GM23338 (cell line): ENCODE results near the gene P2RY8. TPM values are rescaled to one million over a fixed set of nuclear protein-coding genes. Genes with fewer than 3 reads are reported as not detected.

ENCODE experiments used
- ATAC-seq: fragments of 200-7000 bp; cut with Tn5 transposase; 3 replicates; pipeline ENCODE4 v1.9.1; 2020
- DNase-seq: peaks from one replicate; pipeline ENCODE4 v3.0.0-alpha.2; 2015; ENCODE audit warnings: low spot score
- H2AFZ ChIP-seq: fragments of 200-600 bp; sonication (generic); 2 replicates; pipeline ENCODE4 v1.8.0; 2016; ENCODE audit warnings: antibody characterized with exemption, mild to moderate bottlenecking, moderate library complexity
- H3F3A ChIP-seq: fragments of 200-600 bp; sonication (generic); replicated peaks from 2 replicates; pipeline ENCODE4 v1.8.0; 2017; ENCODE audit warnings: antibody characterized with exemption, mixed run types, low read depth
- H3K27ac ChIP-seq: fragments of 200-600 bp; sonication (generic); 2 replicates; pipeline ENCODE4 v1.6.1; 2016; ENCODE audit warnings: low read depth
- H3K27me3 ChIP-seq: fragments of 200-600 bp; sonication (generic); 2 replicates; pipeline ENCODE4 v1.8.0; 2016; ENCODE audit warnings: mild to moderate bottlenecking, mixed run types, moderate library complexity; ENCODE audit not compliant: insufficient read depth
- H3K36me3 ChIP-seq: fragments of 200-600 bp; sonication (generic); 2 replicates; pipeline ENCODE4 v1.8.0; 2016; ENCODE audit warnings: mild to moderate bottlenecking; ENCODE audit not compliant: insufficient read depth
- H3K4me1 ChIP-seq: fragments of 200-600 bp; sonication (generic); 2 replicates; pipeline ENCODE4 v1.8.0; 2016; ENCODE audit warnings: mild to moderate bottlenecking, moderate library complexity; ENCODE audit not compliant: insufficient read depth
- H3K4me2 ChIP-seq: fragments of 200-600 bp; sonication (generic); 2 replicates; pipeline ENCODE4 v1.7.1; 2017; ENCODE audit warnings: mixed run types
- H3K4me3 ChIP-seq: fragments of 200-600 bp; sonication (generic); 2 replicates; pipeline ENCODE4 v1.6.1; 2016; ENCODE audit warnings: mixed run types
- H3K79me2 ChIP-seq: fragments of 200-600 bp; sonication (generic); replicated peaks from 2 replicates; pipeline ENCODE4 v1.8.0; 2017; ENCODE audit warnings: mild to moderate bottlenecking; ENCODE audit not compliant: insufficient read depth
- H3K9me2 ChIP-seq: fragments of 200-600 bp; sonication (generic); 2 replicates; pipeline ENCODE4 v1.8.0; 2017; ENCODE audit not compliant: insufficient read depth
- H4K20me1 ChIP-seq: fragments of 200-600 bp; sonication (generic); replicated peaks from 2 replicates; pipeline ENCODE4 v1.8.0; 2017; ENCODE audit warnings: mild to moderate bottlenecking; ENCODE audit not compliant: insufficient read depth
- H3K27ac Mint-ChIP-seq: 2 replicates; pipeline ENCODE4 v1.8.0; 2020; ENCODE audit warnings: inconsistent platforms, mild to moderate bottlenecking, moderate library complexity, mixed read lengths
- H3K27me3 Mint-ChIP-seq: 3 replicates; pipeline ENCODE4 v1.8.0; 2022; ENCODE audit warnings: low read depth, mild to moderate bottlenecking, moderate library complexity, mixed read lengths, inconsistent platforms; ENCODE audit not compliant: insufficient read depth, poor library complexity
- H3K36me3 Mint-ChIP-seq: 3 replicates; pipeline ENCODE4 v1.8.0; 2021; ENCODE audit warnings: low read depth, mild to moderate bottlenecking, inconsistent platforms, moderate library complexity, mixed read lengths
- H3K4me1 Mint-ChIP-seq: 3 replicates; pipeline ENCODE4 v1.8.0; 2020; ENCODE audit warnings: mild to moderate bottlenecking, inconsistent platforms, mixed read lengths
- H3K4me3 Mint-ChIP-seq: 3 replicates; pipeline ENCODE4 v1.8.0; 2021; ENCODE audit warnings: moderate library complexity, mild to moderate bottlenecking, inconsistent platforms, mixed read lengths
- H3K9me3 Mint-ChIP-seq: 3 replicates; pipeline ENCODE4 v1.8.0; 2020; ENCODE audit warnings: moderate library complexity, mild to moderate bottlenecking, inconsistent platforms, mixed read lengths
- CREB1 ChIP-seq: fragments of 250-450 bp; sonication (Bioruptor Pico); IDR thresholded peaks from 2 replicates; pipeline ENCODE4 v1.5.0; 2020; ENCODE audit warnings: low read depth, mild to moderate bottlenecking, moderate library complexity
- EZH2 ChIP-seq: fragments of 200-600 bp; sonication (generic); IDR thresholded peaks from one replicate; pipeline ENCODE4 v1.8.0; 2017; ENCODE audit warnings: antibody characterized with exemption, mild to moderate bottlenecking, low read depth; ENCODE audit not compliant: unreplicated experiment
- EZH2phosphoT487 ChIP-seq: fragments of 200-600 bp; sonication (generic); IDR thresholded peaks from one replicate; pipeline ENCODE4 v1.8.1; 2018; ENCODE audit warnings: antibody characterized with exemption; ENCODE audit not compliant: unreplicated experiment
- JUNB ChIP-seq: IDR thresholded peaks from one replicate; pipeline ENCODE4 v1.6.1; 2016; ENCODE audit warnings: antibody characterized with exemption; ENCODE audit not compliant: unreplicated experiment
- NANOG ChIP-seq: IDR thresholded peaks from 2 replicates; pipeline ENCODE4 v1.6.1; 2016; ENCODE audit warnings: antibody characterized with exemption, borderline replicate concordance
- REST ChIP-seq: IDR thresholded peaks from one replicate; pipeline ENCODE4 v1.6.1; 2018; ENCODE audit warnings: antibody characterized with exemption; ENCODE audit not compliant: unreplicated experiment
- STAT1 ChIP-seq: IDR thresholded peaks from one replicate; pipeline ENCODE4 v1.6.1; 2016; ENCODE audit warnings: antibody characterized with exemption; ENCODE audit not compliant: unreplicated experiment
- ZNF114 ChIP-seq: fragments of 250-450 bp; sonication (Bioruptor Pico); IDR thresholded peaks from 2 replicates; pipeline ENCODE4 v1.5.0; 2020; ENCODE audit warnings: mild to moderate bottlenecking, moderate library complexity
- ZNF331 ChIP-seq: fragments of 250-450 bp; sonication (Bioruptor Pico); IDR thresholded peaks from 2 replicates; pipeline ENCODE4 v1.5.0; 2020; ENCODE audit warnings: low read depth, mild to moderate bottlenecking, moderate library complexity
- ZNF462 ChIP-seq: fragments of 250-450 bp; sonication (Bioruptor Pico); IDR thresholded peaks from 2 replicates; pipeline ENCODE4 v1.5.0; 2020; ENCODE audit warnings: mild to moderate bottlenecking, moderate library complexity
- polyA plus RNA-seq: library from polyadenylated mRNA; unstranded; fragments of >200 nt; fragmentation: Nextera tagmentation; extraction: Ambion mirVana; gene quantifications from 2 replicates; pipeline ENCODE4 v1.2.1, GENCODE V29; 2016
- total RNA-seq: library from RNA; depleted of rRNA; stranded (reverse); fragments of >200 nt; shearing (Covaris generic); gene quantifications from 2 replicates; pipeline ENCODE4 v1.2.3, GENCODE V29; 2014
- TF ChIP-seq, protein P1 (sequence below): IDR thresholded peaks from 2 replicates; pipeline ENCODE4 v1.6.1; 2016; ENCODE audit warnings: antibody characterized with exemption
- TF ChIP-seq, protein P2 (sequence below), 2 experiments: fragments of 200-600 bp in 1 of 2; sonication (generic) in 1 of 2; conservative IDR thresholded peaks; 2 replicates each; pipeline versions ENCODE4 v1.5.1 to v1.6.1; 2016 to 2017; ENCODE audit warnings: antibody characterized with exemption in 2 of 2, low read depth in 2 of 2, mild to moderate bottlenecking in 2 of 2, moderate library complexity in 1 of 2

The P2RY8 gene
- total and polyA plus RNA-seq, 2 experiments from 2014 or later = 0.24 TPM; not detected in 1

DNA sequence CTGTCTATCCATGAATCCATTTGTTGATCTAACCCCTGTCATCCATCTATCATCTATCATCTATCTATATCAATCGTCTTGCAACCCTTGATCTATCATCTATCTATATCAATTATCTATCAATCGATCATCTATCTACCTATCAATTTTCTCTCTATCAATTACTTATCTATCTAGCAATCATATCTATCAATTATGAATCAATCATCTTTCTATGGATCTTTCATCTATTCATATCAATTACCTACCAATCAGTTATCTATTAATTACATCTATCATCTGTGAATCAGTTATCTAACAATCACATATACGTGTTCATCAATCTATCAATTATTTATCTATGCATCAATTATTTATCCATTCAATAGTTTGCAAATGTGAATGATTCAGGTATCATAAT lies 59.8 kb downstream of the P2RY8 start (continued):
- TF ChIP-seq EZH2phosphoT487 (no peak), JUNB (no peak)
- TF ChIP-seq, protein P1, sequence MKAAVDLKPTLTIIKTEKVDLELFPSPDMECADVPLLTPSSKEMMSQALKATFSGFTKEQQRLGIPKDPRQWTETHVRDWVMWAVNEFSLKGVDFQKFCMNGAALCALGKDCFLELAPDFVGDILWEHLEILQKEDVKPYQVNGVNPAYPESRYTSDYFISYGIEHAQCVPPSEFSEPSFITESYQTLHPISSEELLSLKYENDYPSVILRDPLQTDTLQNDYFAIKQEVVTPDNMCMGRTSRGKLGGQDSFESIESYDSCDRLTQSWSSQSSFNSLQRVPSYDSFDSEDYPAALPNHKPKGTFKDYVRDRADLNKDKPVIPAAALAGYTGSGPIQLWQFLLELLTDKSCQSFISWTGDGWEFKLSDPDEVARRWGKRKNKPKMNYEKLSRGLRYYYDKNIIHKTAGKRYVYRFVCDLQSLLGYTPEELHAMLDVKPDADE = no peak

GRCh38 chrX:1476682-1477081 lies 60.3 kb downstream of the P2RY8 start:
- Mint-ChIP-seq H3K27ac (no peak overlapping the region), H3K36me3 (peaks cover 31% of the 10 kb centered on the region), H3K4me1 (peaks cover 2% of the 10 kb centered on the region; the same call in 2 of the 3 replicates), H3K27me3 (peaks cover 9% of the 10 kb centered on the region), H3K9me3 (peaks cover 87% of the 10 kb centered on the region), H3K4me3 (no peak overlapping the region)
- Histone ChIP-seq H4K20me1 (no peaks in the 10 kb centered on the region), H3F3A (0 out of 2 replicates have a peak, but pooled peaks cover 5% of the 10 kb centered on the region), H3K27ac (no peak overlapping the region), H3K4me3 (no peak overlapping the region), H2AFZ (no peak overlapping the region), H3K36me3 (0 out of 2 replicates have a peak, but pooled peaks cover 4% of the 10 kb centered on the region), H3K4me2 (no peak overlapping the region), H3K27me3 (no peaks in the 10 kb centered on the region), H3K79me2 (no peaks in the 10 kb centered on the region), H3K4me1 (no peaks in the 10 kb centered on the region), H3K9me2 (no peaks in the 10 kb centered on the region)
- no peak for DNase-seq
- ATAC-seq = no peak
- TF ChIP-seq ZNF114 (CRISPR knock-in tag) = no peak
- TF ChIP-seq CREB1 = no peak
- TF ChIP-seq NANOG = no peak
- no peak for TF ChIP-seq STAT1
- no peak for TF ChIP-seq EZH2phosphoT487
- TF ChIP-seq EZH2 = no peak
- TF ChIP-seq REST = no peak
- no peak for TF ChIP-seq ZNF462 (CRISPR knock-in tag)
- TF ChIP-seq, protein P2, sequence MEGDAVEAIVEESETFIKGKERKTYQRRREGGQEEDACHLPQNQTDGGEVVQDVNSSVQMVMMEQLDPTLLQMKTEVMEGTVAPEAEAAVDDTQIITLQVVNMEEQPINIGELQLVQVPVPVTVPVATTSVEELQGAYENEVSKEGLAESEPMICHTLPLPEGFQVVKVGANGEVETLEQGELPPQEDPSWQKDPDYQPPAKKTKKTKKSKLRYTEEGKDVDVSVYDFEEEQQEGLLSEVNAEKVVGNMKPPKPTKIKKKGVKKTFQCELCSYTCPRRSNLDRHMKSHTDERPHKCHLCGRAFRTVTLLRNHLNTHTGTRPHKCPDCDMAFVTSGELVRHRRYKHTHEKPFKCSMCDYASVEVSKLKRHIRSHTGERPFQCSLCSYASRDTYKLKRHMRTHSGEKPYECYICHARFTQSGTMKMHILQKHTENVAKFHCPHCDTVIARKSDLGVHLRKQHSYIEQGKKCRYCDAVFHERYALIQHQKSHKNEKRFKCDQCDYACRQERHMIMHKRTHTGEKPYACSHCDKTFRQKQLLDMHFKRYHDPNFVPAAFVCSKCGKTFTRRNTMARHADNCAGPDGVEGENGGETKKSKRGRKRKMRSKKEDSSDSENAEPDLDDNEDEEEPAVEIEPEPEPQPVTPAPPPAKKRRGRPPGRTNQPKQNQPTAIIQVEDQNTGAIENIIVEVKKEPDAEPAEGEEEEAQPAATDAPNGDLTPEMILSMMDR (conservative IDR thresholded peaks at IDR 0.05; ENCODE audit: low read depth in 2 of 2) = no peak
- no peak for TF ChIP-seq ZNF331
